HCT116 (cell line): ENCODE measurements around the gene TELO2. TPM values are rescaled to one million over a fixed set of nuclear protein-coding genes. Genes with fewer than 3 reads are reported as not detected.

ENCODE experiments used
- ATAC-seq: fragments of 200-7000 bp; cut with Tn5 transposase; 2 replicates; pipeline ENCODE4 v1.9.1; 2020; ENCODE audit warnings: mild to moderate bottlenecking, moderate library complexity
- BruUV-seq: library from RNA; stranded (reverse); fragments of 400-500 nt; replicated peaks from 2 replicates; lab custom pipeline; 2021; lab: Mats Ljungman, UMichigan
- CTCF ChIA-PET: fragments of 300-600 bp; sonication (Branson Sonifier 250); formaldehyde crosslinking; loops from one replicate; lab custom pipeline; 2021; ENCODE audit warnings: antibody characterized with exemption; lab: Charles Lee
- POLR2A ChIA-PET: fragments of 300-600, 350-600 bp; sonication (Branson Sonifier 250); formaldehyde crosslinking; loops from one replicate; lab custom pipeline; 2021; ENCODE audit warnings: antibody characterized with exemption; lab: Charles Lee
- RAD21 ChIA-PET, 2 experiments: fragments of 300-600 bp; sonication (Branson Sonifier 250); formaldehyde crosslinking; loops; one replicate each; lab custom pipeline; 2023; ENCODE audit warnings: low total read pairs in 2 of 2; ENCODE audit not compliant: uncharacterized antibody in 2 of 2, unreplicated experiment in 2 of 2, low non-redundant PET in 1 of 2; lab: Charles Lee
- DNase-seq: peaks from one replicate; pipeline ENCODE4 v3.0.0-alpha.2; 2010; ENCODE audit warnings: low read depth, low spot score
- H2AFZ ChIP-seq: fragments of 200-600 bp; shearing (Covaris generic), sonication (generic); 2 replicates; pipeline ENCODE4 v1.6.1; 2017; ENCODE audit warnings: low read depth, mixed run types, mixed read lengths, antibody characterized with exemption, low read length; ENCODE audit not compliant: poor library complexity, severe bottlenecking
- H3K27ac ChIP-seq: 2 replicates; pipeline ENCODE4 v1.5.1; 2012; ENCODE audit warnings: low read depth, low read length
- H3K27me3 ChIP-seq: fragments of 200-600 bp; sonication (generic); 2 replicates; pipeline ENCODE4 v1.6.1; 2016; ENCODE audit warnings: mixed run types, low read length, mixed read lengths; ENCODE audit not compliant: insufficient read depth
- H3K36me3 ChIP-seq, 2 experiments: fragments of 200-500 bp in 1 of 2; fragments of 200-600 bp in 1 of 2; sonication (Bioruptor generic) in 1 of 2; sonication (generic) in 1 of 2; 2 replicates each; pipeline versions ENCODE4 v1.5.1 to v1.6.1; 2014 to 2016; ENCODE audit warnings: low read length in 2 of 2, inconsistent platforms in 1 of 2, mixed read lengths in 1 of 2, mixed run types in 1 of 2; ENCODE audit not compliant: insufficient read depth in 2 of 2, control insufficient read depth in 1 of 2
- H3K4me1 ChIP-seq, 2 experiments: fragments of 200-600 bp in 1 of 2; sonication (generic) in 1 of 2; 2 replicates each; pipeline versions ENCODE4 v1.5.1 to v1.6.1; 2012 to 2017; ENCODE audit warnings: low read length in 2 of 2, inconsistent platforms in 1 of 2, mild to moderate bottlenecking in 1 of 2, mixed read lengths in 1 of 2, mixed run types in 1 of 2, moderate library complexity in 1 of 2; ENCODE audit not compliant: insufficient read depth in 2 of 2, control insufficient read depth in 1 of 2
- H3K4me2 ChIP-seq: fragments of 200-600 bp; sonication (generic); 2 replicates; pipeline ENCODE4 v1.6.1; 2017; ENCODE audit warnings: mixed run types, low read length, mixed read lengths
- H3K4me3 ChIP-seq, 2 experiments: fragments of 200-600 bp in 1 of 2; sonication (generic) in 1 of 2; replicated peaks in 1 of 2; 2 replicates each; pipeline ENCODE4 v1.5.1; 2011 to 2016; ENCODE audit warnings: low read length in 2 of 2, control low read depth in 1 of 2, low read depth in 1 of 2, mild to moderate bottlenecking in 1 of 2, mixed read lengths in 1 of 2, mixed run types in 1 of 2
- H3K79me2 ChIP-seq: fragments of 200-600 bp; sonication (generic); 2 replicates; pipeline ENCODE4 v1.6.1; 2017; ENCODE audit warnings: mild to moderate bottlenecking, mixed run types, low read length, moderate library complexity, mixed read lengths; ENCODE audit not compliant: insufficient read depth
- H3K9ac ChIP-seq: fragments of 200-600 bp; sonication (generic); 2 replicates; pipeline ENCODE4 v1.6.1; 2016; ENCODE audit warnings: low read length, mixed read lengths
- H3K9me2 ChIP-seq: fragments of 200-600 bp; sonication (generic), shearing (Covaris generic); 2 replicates; pipeline ENCODE4 v1.6.1; 2017; ENCODE audit warnings: mixed run types, mild to moderate bottlenecking, moderate library complexity; ENCODE audit not compliant: insufficient read depth
- H3K9me3 ChIP-seq, 2 experiments: fragments of 200-500 bp in 1 of 2; fragments of 200-600 bp in 1 of 2; sonication (Bioruptor generic) in 1 of 2; sonication (generic) in 1 of 2; 2 replicates each; pipeline ENCODE4 v1.6.1; 2014 to 2017; ENCODE audit warnings: low read length in 2 of 2, mixed read lengths in 2 of 2, inconsistent platforms in 1 of 2, low read depth in 1 of 2, mild to moderate bottlenecking in 1 of 2, mixed run types in 1 of 2, moderate library complexity in 1 of 2; ENCODE audit not compliant: control insufficient read depth in 1 of 2, insufficient read depth in 1 of 2
- H4K20me1 ChIP-seq: fragments of 200-600 bp; sonication (generic), shearing (Covaris generic); 2 replicates; pipeline ENCODE4 v1.6.1; 2017; ENCODE audit warnings: mixed run types, mild to moderate bottlenecking, moderate library complexity; ENCODE audit not compliant: insufficient read depth
- ATF3 ChIP-seq: IDR thresholded peaks from 2 replicates; pipeline ENCODE4 v1.6.1; 2012
- CBX3 ChIP-seq: IDR thresholded peaks from 2 replicates; pipeline ENCODE4 v1.6.1; 2012; ENCODE audit warnings: low read depth
- CEBPB ChIP-seq: IDR thresholded peaks from 2 replicates; pipeline ENCODE4 v1.6.1; 2012; ENCODE audit warnings: low read depth
- CTCF ChIP-seq, 3 experiments: fragments of 200-600 bp in 1 of 3; sonication (generic) in 1 of 3; IDR thresholded peaks in 2 of 3; conservative IDR thresholded peaks in 1 of 3; 2 replicates each; pipeline ENCODE4 v1.5.1; 2012 to 2017; ENCODE audit warnings: low read depth in 2 of 3, low read length in 2 of 3, antibody characterized with exemption in 1 of 3, borderline replicate concordance in 1 of 3, control low read depth in 1 of 3, mild to moderate bottlenecking in 1 of 3, mixed read lengths in 1 of 3, mixed run types in 1 of 3, moderate library complexity in 1 of 3; ENCODE audit not compliant: insufficient read depth in 1 of 3
- EGR1 ChIP-seq: IDR thresholded peaks from 2 replicates; pipeline ENCODE4 v1.6.1; 2012; ENCODE audit warnings: low read depth
- ELF1 ChIP-seq: IDR thresholded peaks from 2 replicates; pipeline ENCODE4 v1.6.1; 2012; ENCODE audit warnings: low read depth, borderline replicate concordance
- EZH2 ChIP-seq: fragments of 200-600 bp; sonication (generic); IDR thresholded peaks from 2 replicates; pipeline ENCODE4 v1.6.1; 2017; ENCODE audit warnings: antibody characterized with exemption, mixed run types
- EZH2phosphoT487 ChIP-seq: fragments of 200-600 bp; IDR thresholded peaks from 2 replicates; pipeline ENCODE4 v1.6.1; 2018; ENCODE audit warnings: antibody characterized with exemption, borderline replicate concordance
- FOSL1 ChIP-seq: IDR thresholded peaks from 2 replicates; pipeline ENCODE4 v1.6.1; 2012; ENCODE audit warnings: low read depth
- JUND ChIP-seq: IDR thresholded peaks from 2 replicates; pipeline ENCODE4 v1.6.1; 2012
- POLR2A ChIP-seq: IDR thresholded peaks from 2 replicates; pipeline ENCODE4 v1.7.0; 2011; ENCODE audit warnings: borderline replicate concordance; ENCODE audit not compliant: insufficient read depth, insufficient read length; ENCODE audit errors: extremely low read depth
- POLR2AphosphoS5 ChIP-seq: IDR thresholded peaks from 2 replicates; pipeline ENCODE4 v1.6.1; 2011; ENCODE audit warnings: mild to moderate bottlenecking, low read depth, low read length, moderate library complexity
- RAD21 ChIP-seq: IDR thresholded peaks from 2 replicates; pipeline ENCODE4 v1.6.1; 2012; ENCODE audit warnings: low read depth, mild to moderate bottlenecking
- REST ChIP-seq: IDR thresholded peaks from 2 replicates; pipeline ENCODE4 v1.6.1; 2012; ENCODE audit warnings: low read depth
- SP1 ChIP-seq: IDR thresholded peaks from 2 replicates; pipeline ENCODE4 v1.6.1; 2012; ENCODE audit warnings: low read depth
- SRF ChIP-seq: IDR thresholded peaks from 2 replicates; pipeline ENCODE4 v1.6.1; 2012; ENCODE audit warnings: low read depth
- TCF7L2 ChIP-seq: IDR thresholded peaks from 2 replicates; pipeline ENCODE4 v1.7.0; 2011; ENCODE audit warnings: borderline replicate concordance, inconsistent platforms; ENCODE audit not compliant: insufficient read depth, insufficient read length; ENCODE audit errors: extremely low read depth
- ZFX ChIP-seq: fragments of 450-650 bp; IDR thresholded peaks from 2 replicates; pipeline ENCODE4 v1.6.1; 2017
- intact Hi-C: fragments of 100-400 bp; cut with micrococcal nuclease; formaldehyde crosslinking; loops from 2 replicates; pipeline ENCODE4 v1.10.0; 2022
- total RNA-seq: library from RNA; stranded (reverse); gene quantifications from one replicate; pipeline ENCODE4 v1.2.1, GENCODE V29; 2021; ENCODE audit not compliant: unreplicated experiment

TELO2 gene
- total RNA-seq, 1 experiment from 2014 or later = 74.3 TPM

- DNase-seq (no peak), ATAC-seq (no peak)
- no peaks in the 10 kb centered on the region for H3K9me3 ChIP-seq
- no peaks in the 10 kb centered on the region for H3K27me3 ChIP-seq
- H3K4me2 ChIP-seq = no peak overlapping the region
- no peaks in the 10 kb centered on the region for H3K9me2 ChIP-seq
- CTCF ChIA-PET = no interaction called here
- RAD21 ChIA-PET = no interaction called here
- no peak overlapping the region for H2AFZ ChIP-seq
- no peak for TF ChIP-seq EGR1
- no peak for TF ChIP-seq EZH2phosphoT487
- no peak for TF ChIP-seq SP1
- no peak for TF ChIP-seq REST
- no peak for TF ChIP-seq TCF7L2
- no peak for TF ChIP-seq ATF3
- TF ChIP-seq RAD21 = no peak
- TF ChIP-seq CBX3 = no peak
- TF ChIP-seq CEBPB = no peak
- TF ChIP-seq POLR2A = no peak
- no peak for TF ChIP-seq FOSL1
- TF ChIP-seq JUND = no peak
- no peak for TF ChIP-seq EZH2
- TF ChIP-seq SRF = no peak
- no peak for TF ChIP-seq ZFX
- no peak for TF ChIP-seq CTCF (IDR thresholded peaks at IDR 0.05 in 2 of 3, conservative IDR thresholded peaks at IDR 0.05 in 1 of 3; ENCODE audit: borderline replicate concordance in 1 of 3, insufficient read depth in 1 of 3, low read depth in 2 of 3, low read length in 2 of 3)
- TF ChIP-seq ELF1 = no peak
- no peak for TF ChIP-seq POLR2AphosphoS5
- H3K4me1 ChIP-seq = no peaks in the 10 kb centered on the region
- no peaks in the 10 kb centered on the region for H3K79me2 ChIP-seq
- no peak overlapping the region for H3K9ac ChIP-seq
- intact Hi-C loops = no loop called here
- H3K36me3 ChIP-seq = no peaks in the 10 kb centered on the region
- POLR2A ChIA-PET = no interaction called here
- no TSS peak for BruUV-seq
- H4K20me1 ChIP-seq = no peaks in the 10 kb centered on the region
- no peak overlapping the region for H3K27ac ChIP-seq
- no peak overlapping the region for H3K4me3 ChIP-seq
Observed at GRCh38 chr16:1514507-1514906, 21.3 kb downstream of the TELO2 start.
